Measurements from ENCODE around the gene CBLC. TPM values are rescaled to one million over a fixed set of nuclear protein-coding genes. Genes with fewer than 3 reads are reported as not detected.

Gene CBLC
- total and polyA plus RNA-seq, 2 donors from 2014 or later, result 8.2 to 11.5 TPM

- FAIRE-seq, result no peak
Measured at GRCh38 chr19:44734357-44734756, 43.3 kb upstream of the CBLC start.

GRCh38 chr19:44735011-44735410 lies 42.7 kb upstream of the CBLC start:
- intact Hi-C loops (cut with DNase I), result no loop called here
- H3K27me3 ChIP-seq (ENCODE audit: control insufficient read depth, insufficient read depth, low read length), result no peaks in the 10 kb centered on the region
- no peak overlapping the region for H3K4me3 ChIP-seq (ENCODE audit: low read length in 3 of 3)
- no peak for TF ChIP-seq CTCF (IDR thresholded peaks at IDR 0.05; ENCODE audit: borderline replicate concordance, extremely low read depth, insufficient read depth)
- no peaks in the 10 kb centered on the region for H3K9me3 ChIP-seq (ENCODE audit: control insufficient read depth in 2 of 3, insufficient read depth in 1 of 3, low read length in 3 of 3)
- no peak overlapping the region for H3K27ac ChIP-seq (ENCODE audit: low read depth in 2 of 2, low read length in 2 of 2)
- H3K36me3 ChIP-seq (ENCODE audit: control insufficient read depth in 2 of 3, insufficient read depth in 3 of 3, low read length in 3 of 3), result no peaks in the 10 kb centered on the region
- DNase-seq (no peak), FAIRE-seq (no peak)
- no peak overlapping the region for H3K9ac ChIP-seq (ENCODE audit: low read length in 3 of 3)
- peaks cover 0 to 6% (median 0%) of the 10 kb centered on the region in 3 donors for H3K4me1 ChIP-seq (ENCODE audit: control insufficient read depth in 2 of 3, insufficient read depth in 2 of 3, low read depth in 1 of 3, low read length in 3 of 3)

More at GRCh38 chr19:44734357-44734756, 43.3 kb upstream of the CBLC start:
- no peak for DNase-seq
- H3K27ac ChIP-seq (ENCODE audit: low read depth in 2 of 2, low read length in 2 of 2), result no peak overlapping the region
- no peaks in the 10 kb centered on the region for H3K36me3 ChIP-seq (ENCODE audit: control insufficient read depth in 2 of 3, insufficient read depth in 3 of 3, low read length in 3 of 3)
- H3K4me3 ChIP-seq (ENCODE audit: low read length in 3 of 3), result no peak overlapping the region
- H3K27me3 ChIP-seq (ENCODE audit: control insufficient read depth, insufficient read depth, low read length), result no peaks in the 10 kb centered on the region
- peaks cover 0 to 6% (median 0%) of the 10 kb centered on the region in 3 donors for H3K4me1 ChIP-seq (ENCODE audit: control insufficient read depth in 2 of 3, insufficient read depth in 2 of 3, low read depth in 1 of 3, low read length in 3 of 3)
- no peak for TF ChIP-seq CTCF (IDR thresholded peaks at IDR 0.05; ENCODE audit: borderline replicate concordance, extremely low read depth, insufficient read depth)
- no peak overlapping the region for H3K9ac ChIP-seq (ENCODE audit: low read length in 3 of 3)
- no peaks in the 10 kb centered on the region for H3K9me3 ChIP-seq (ENCODE audit: control insufficient read depth in 2 of 3, insufficient read depth in 1 of 3, low read length in 3 of 3)
- intact Hi-C loops (cut with DNase I), result no loop called here

- H3K36me3 ChIP-seq (ENCODE audit: control insufficient read depth in 2 of 3, insufficient read depth in 3 of 3, low read length in 3 of 3), result no peaks in the 10 kb centered on the region
- no peak overlapping the region for H3K27ac ChIP-seq (ENCODE audit: low read depth in 2 of 2, low read length in 2 of 2)
- no peak overlapping the region for H3K9ac ChIP-seq (ENCODE audit: low read length in 3 of 3)
- no peaks in the 10 kb centered on the region for H3K27me3 ChIP-seq (ENCODE audit: control insufficient read depth, insufficient read depth, low read length)
- TF ChIP-seq CTCF (IDR thresholded peaks at IDR 0.05; ENCODE audit: borderline replicate concordance, extremely low read depth, insufficient read depth), result no peak
- H3K4me1 ChIP-seq (ENCODE audit: control insufficient read depth in 2 of 3, insufficient read depth in 2 of 3, low read depth in 1 of 3, low read length in 3 of 3), result peaks cover 0 to 11% (median 4%) of the 10 kb centered on the region in 3 donors
- intact Hi-C loops (cut with DNase I), result no loop called here
- no peak overlapping the region for H3K4me3 ChIP-seq (ENCODE audit: low read length in 3 of 3)
- H3K9me3 ChIP-seq (ENCODE audit: control insufficient read depth in 2 of 3, insufficient read depth in 1 of 3, low read length in 3 of 3), result no peaks in the 10 kb centered on the region
- FAIRE-seq, result no peak
- DNase-seq, result no peak
Measured at GRCh38 chr19:44737238-44738071, 40.2 kb upstream of the CBLC start.
